GM12875 (cell line): ENCODE measurements around the gene PRPF38A.

ENCODE experiments used
- H3K4me3 ChIP-seq: one replicate; pipeline ENCODE4 v1.5.1; 2011; ENCODE audit warnings: low read depth, low read length, control low read depth
- CTCF ChIP-seq: IDR thresholded peaks from 2 replicates; pipeline ENCODE4 v1.5.1; 2011; ENCODE audit warnings: low read depth, mild to moderate bottlenecking, control low read depth, inconsistent platforms, low read length, moderate library complexity, borderline replicate concordance; ENCODE audit not compliant: insufficient read depth

The PRPF38A gene

DNA sequence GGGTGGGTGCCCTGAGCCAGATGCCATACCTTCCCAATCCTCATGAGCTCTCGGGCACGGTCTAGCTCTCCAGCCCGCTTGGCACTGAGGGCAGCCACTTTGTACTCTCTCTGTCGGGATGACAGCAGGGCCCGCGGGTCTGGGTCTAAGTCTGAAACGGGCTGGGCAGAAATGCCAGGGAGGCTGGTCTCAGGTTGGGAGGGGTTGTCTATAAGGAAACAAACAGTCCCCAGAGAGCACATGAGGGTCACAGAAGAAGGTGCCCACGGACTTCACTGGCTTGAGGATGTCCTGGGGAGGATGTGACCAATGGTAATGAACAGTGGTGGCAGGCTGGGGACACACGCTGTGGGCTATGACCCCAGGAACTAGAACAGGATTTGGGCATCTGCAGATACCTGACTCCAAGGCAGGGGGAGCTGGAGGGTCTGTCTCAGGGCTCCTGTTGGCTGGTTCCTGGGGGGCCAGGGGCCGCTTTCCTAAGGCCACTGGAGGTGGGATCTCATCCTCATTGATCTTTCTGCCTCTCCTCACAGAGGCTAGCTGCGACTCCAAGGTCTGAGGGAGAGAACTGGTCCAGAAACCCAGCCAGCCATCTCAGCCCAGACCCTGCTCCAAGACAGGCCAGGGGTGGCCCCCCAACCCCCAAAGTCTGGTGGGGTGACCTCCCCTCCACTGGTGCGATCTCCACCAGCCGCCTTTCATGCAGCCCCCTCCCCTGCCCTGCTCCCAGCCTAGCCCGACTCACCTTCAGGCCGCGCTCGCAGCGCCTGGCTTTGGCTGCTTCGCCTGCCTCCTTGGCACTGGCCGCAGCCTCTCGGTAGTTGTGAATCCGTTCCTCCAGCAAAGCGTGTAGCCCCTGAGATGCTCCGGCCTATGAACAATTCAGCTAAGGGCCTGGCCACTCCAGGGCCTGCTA lies 44.5 kb upstream of the PRPF38A start:
- no peak for TF ChIP-seq CTCF
- H3K4me3 ChIP-seq = no peak overlapping the region

DNA sequence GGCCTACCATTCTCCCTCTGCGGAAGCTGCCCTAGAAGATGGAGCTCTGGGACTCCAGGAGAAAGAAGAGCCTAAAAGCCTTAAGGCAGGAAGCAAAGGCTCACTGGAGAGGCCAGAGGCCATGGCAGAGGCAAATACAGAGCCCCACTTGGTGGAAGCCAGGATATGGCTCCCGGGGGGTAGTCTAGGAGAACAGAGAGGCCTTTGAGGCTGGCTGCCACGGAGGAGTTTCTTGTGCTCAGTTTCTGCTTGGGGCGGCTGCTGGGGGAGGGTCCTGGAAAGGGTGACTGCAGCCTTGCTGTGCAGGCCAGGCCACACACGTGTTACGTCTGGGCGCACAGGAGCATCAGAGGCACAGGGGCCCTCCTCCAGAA lies 43.8 kb upstream of the PRPF38A start:
- no peak for TF ChIP-seq CTCF

GRCh38 chr1:52364235-52364839 lies 40.1 kb upstream of the PRPF38A start:
- TF ChIP-seq CTCF = peak; percentile 15; the same call in 1 of the 2 replicates
- no peak overlapping the region for H3K4me3 ChIP-seq

More for the DNA sequence above, 43.8 kb upstream of the PRPF38A start:
- no peak overlapping the region for H3K4me3 ChIP-seq

DNA sequence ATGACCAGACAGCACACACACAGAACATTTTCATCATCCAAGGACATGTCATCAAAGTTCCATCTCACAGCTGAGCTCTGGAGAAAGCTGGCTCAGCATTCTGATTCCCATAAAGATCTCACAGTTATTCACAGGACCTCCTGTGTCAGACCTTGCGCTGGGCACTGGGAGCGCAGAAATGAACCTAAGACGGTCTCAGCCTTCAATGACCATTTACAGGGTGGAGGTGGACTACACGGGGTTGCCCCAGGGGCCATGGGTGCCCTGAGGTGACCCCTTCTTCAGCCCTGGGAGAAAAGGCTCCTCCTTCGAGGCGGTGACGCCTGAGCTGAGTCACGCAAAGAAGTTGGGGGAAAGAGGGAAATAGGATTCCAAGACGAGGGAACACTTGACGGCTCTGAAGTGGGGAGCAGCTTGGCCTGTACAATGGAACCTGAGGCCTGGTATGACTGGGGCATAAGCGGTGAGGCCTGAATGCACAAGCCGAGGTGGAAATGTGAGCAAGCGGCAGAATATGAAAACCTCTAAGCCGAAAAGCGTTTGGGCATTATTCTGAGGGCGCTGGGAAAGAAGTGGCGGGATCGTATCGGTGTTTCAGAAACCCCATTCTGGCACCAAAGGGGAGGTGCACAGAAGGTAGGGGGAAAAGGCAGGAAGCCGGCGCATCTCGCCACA lies 39.2 kb upstream of the PRPF38A start:
- H3K4me3 ChIP-seq = peak overlapping the region; percentile 99
- no peak for TF ChIP-seq CTCF

DNA sequence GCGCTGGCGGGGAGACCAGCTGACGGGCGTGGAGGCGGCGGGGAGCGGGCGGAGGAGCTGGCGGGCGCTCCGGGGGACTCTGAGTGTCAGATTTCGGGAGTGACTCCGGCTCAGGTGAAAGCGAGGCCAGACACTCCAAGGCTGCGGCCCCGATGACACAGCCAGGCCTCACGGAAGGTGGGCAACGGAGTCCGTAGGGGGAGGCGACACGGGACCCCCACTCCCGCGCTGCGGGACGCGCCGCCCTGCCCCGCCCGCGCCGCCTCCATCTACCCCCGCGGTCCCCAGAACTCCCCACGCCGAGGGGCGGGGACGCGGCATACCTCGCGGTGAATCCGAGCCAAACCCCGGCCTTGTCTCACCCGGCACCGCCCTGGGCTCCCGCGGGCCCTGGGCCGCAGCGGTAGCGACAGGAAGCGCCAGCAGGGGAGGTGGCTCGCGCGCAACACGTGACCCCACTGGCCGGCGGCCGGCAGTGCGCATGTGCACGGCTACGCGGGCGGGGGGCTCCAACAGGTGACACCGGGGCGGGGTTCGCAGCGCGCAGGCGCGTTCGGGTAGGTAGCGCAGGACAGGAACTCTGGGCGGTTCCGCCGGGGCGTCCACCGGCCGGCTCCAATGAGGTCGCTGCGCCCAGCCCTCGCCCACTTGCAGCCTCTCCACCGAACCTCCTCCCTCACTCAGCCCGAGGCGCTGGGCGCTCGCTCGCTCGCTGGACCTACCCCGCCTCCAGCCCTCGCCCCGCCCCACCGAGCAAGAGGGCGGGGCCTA lies 38.5 kb upstream of the PRPF38A start, which contains the start of gene CC2D1B:
Gene CC2D1B (minus strand): TSS at position 460 of the 771 bp plus-strand sequence. CDS start 1,585 bp downstream, outside the sequence.
- TF ChIP-seq CTCF = no peak
- peak within 1 kb of the TSS; percentile 99 for H3K4me3 ChIP-seq

- no peak for TF ChIP-seq CTCF
- H3K4me3 ChIP-seq = peak overlapping the region; percentile 99
These were observed 37.9 kb upstream of the PRPF38A start for GRCh38 chr1:52366517-52366827.
